A673 (cell line): ENCODE data around the gene RPTOR.

Experiments used
- CTCF ChIP-seq: fragments of 300-800, 200-600 bp; sonication (generic); conservative IDR thresholded peaks from 2 replicates; pipeline ENCODE4 v1.5.1; 2017; ENCODE audit warnings: low read depth, mild to moderate bottlenecking, antibody characterized with exemption, low read length, moderate library complexity, mixed read lengths
- EZH2 ChIP-seq: fragments of 200-600 bp; sonication (generic); IDR thresholded peaks from 2 replicates; pipeline ENCODE4 v1.6.1; 2017; ENCODE audit warnings: borderline replicate concordance, low read depth, mild to moderate bottlenecking, mixed read lengths, antibody characterized with exemption, low read length; ENCODE audit not compliant: poor library complexity, severe bottlenecking

- TF ChIP-seq CTCF: no peak
- no peak for TF ChIP-seq EZH2
Observed at GRCh38 chr17:80913928-80914821, 369.5 kb downstream of the RPTOR start.
